Kidney glomerular epithelial cell (primary cell): ENCODE results near the gene NFKB1.

ENCODE experiments used
- DNase-seq: peaks from one replicate; lab custom pipeline; 2025; lab: John Stamatoyannopoulos, UW

NFKB1 gene

DNA sequence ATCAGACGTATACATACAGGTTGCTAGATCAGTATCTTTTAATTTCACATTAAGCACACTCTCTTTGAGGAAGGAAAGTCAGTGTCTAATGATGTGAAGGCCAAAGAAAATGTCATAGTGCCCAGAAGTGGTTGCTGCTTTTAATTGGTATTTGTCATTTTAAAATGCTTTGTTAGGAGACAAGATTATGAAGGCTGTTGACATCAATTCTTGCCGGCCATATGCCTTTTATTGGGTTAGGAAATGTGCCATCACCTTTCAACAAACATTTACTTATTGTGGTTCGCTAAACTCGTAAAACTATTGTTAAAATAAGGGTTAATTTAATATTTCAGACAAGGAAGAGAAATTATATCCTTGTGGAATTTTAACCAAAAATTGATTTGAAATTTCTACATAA, 32.2 kb downstream of the NFKB1 start:
- no peak for DNase-seq

DNA sequence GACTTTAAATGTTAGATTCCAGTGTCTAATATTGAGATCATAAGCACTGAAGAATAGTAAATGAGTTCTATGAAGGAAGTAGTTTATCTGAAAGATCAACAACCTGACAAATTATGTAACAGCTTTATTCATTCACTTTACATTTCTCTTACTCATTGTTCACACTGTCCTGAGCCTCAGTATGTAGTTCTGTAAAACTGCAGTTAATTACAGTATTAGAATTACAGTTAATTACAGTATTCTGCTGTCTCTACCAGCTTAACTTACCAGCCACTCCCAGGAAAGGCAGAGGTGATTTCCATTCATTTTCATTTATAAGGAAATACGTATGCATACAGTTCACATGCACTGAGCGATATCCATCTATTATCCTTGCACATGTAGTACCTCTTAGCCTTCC, 32.7 kb downstream of the NFKB1 start:
- DNase-seq = no peak

DNA sequence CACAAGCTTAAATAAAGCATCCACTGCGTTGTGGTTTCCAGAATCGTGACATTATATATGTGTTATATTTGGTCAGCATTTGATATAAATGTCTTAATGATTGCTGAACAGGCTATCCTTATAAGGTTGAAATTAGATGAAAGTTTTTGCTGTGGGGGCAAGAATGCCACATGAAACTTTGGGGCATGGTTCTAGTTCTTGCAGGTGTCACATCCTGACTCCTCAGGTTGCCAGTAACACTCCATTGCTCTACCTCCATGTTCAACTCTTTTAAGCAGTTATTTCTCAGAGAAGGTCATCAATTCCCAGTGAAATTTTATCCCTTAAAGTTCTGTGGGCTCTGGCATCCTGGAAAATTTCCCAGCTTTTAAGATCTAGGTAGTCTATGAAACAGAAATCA, 33.7 kb downstream of the NFKB1 start:
- DNase-seq = no peak

DNA sequence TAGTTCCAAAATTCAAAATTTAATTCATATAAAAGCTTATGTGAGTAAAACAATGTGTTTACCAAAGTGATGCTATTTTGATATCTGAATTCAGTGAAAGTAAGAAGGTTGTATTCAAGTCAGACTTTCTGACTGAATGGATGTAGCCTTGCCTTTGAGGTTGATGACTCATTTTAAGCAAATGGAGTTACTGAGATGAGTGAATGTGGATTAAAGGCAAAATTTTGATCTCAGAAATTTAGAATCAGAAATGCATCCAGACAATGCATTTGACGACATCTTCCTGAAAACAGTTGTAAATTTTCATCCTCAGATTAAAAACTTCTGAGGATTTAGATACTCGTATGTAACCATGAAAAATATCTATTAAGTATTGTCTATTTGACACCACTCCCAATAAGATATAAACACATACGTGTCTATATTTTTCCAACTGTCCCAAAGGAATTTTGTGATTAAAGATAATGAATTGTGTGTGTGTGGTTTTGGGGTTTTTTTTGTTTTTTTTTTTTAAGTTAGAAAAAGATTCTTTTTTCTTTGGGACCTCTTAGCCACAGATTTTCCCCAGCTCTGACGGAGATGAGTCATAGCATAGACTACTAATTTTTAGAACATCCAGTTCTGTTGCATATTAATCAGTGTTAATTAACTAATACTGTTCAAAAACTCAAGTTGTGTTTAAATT, 34.4 kb downstream of the NFKB1 start:
- peak; percentile 35 for DNase-seq

DNA sequence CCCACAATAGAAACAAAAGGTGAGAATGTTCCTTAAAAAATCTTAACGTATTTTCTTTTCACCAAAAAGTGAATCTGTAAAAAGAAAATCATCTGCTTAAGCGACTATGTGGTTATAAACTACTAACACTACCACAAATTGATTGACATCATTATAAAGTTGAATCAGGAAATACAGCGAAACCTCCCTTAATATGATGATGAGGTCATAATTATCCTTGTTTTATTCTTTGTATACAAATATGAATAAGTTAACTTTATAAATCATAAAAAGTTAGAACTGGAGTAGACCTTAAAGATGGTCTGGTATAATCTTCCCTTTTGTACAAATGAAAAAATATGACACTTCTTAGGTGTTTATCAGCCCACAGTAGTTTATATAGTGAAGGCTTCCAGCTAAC, 35.6 kb downstream of the NFKB1 start:
- no peak for DNase-seq

DNA sequence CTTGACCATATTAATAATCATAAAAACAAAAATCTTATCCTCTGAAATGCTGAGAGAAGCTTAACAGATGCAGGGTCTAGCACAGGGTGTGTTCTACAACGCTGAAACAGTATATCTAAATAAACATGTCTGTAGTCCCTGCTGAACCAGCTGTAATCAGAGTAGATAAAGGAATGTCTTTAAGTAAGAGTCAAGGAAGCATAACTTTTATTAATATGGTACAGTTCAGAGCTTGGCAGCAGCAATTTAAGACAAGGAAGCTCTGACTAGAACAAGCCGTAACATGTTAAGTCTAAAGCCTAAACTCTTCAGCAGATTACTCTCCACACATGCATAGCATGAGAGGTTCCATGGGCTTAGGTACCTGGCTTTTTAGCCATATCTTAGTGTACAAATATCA, 36.1 kb downstream of the NFKB1 start:
- no peak for DNase-seq

DNA sequence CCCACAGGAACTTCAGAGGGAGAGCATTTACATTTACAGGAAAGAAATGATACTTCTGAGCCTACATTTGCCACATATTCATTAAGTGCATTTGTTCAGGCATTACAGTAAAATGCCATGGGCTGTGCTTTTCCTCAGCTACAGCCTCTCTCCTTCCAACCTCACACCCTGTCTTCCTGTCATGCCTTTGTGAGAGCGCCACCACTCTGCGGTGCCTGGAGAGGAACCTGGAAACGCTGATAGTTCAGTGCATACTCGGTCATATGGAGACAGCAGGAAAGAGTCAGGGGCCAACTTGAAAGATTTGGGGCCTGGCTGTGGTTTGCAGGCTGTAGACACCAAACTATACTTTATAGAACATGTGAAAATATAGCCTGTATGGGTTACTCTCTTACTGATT, 40.5 kb downstream of the NFKB1 start:
- no peak for DNase-seq

DNA sequence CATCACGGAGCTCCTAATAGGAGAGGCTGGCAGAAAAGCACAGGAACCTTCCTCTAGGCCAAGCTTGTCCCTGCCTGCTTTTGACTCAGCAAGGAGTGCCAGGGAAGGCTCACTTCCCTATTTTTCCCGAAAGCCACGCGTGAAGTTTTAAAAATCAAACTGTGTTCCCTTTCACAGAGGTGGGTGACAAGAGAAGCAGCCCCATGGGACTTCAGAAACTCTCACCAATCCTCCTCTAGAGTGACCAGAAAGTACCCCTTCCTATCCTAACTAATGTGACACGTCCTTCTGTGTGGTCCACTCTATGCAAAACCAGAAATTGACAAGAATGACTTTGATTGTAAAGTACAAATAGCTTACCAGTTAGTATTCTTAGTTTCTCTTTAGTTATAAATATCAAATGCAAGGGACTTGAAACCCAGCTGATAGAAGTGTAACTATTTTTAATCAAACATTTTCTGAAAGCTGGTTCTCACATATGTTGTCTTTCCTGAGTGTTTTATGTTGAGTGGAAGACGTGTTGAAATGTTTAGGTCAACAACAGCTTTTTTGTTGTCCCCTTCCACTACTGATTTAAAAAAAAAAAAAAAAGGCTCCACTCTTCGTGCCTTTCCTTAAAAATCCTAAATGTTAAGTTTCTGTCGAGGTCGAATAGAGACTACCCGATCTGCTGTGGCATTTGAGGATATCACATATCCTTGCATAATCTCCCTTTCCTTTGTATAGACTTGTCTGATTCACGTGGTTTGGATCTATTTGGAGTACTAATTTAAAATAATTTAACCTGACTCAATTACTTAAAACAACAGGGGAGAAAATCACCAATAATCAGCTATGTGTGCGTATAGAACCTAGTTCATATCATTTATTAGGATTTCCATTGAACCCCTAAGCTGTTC, 42.1 kb downstream of the NFKB1 start:
- no peak for DNase-seq

DNA sequence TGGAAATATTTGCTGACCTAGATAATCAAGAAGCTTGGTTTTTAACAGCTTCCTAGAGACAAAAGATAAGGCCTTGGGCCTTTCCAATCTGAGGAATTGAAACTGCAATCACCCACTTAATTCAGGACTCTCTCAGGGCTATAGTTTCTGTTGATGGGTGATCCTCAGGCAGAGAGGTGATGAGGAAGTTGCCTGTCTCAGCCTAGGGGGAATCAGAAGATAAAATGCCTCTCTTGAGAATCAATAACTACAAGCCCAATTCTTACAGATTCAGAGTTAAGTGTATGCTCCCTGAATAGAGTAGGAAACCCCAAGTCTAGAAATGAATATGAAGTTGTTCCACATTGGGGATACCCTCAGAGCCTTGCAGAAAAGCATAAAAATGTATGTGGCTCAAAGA, 45.5 kb downstream of the NFKB1 start:
- DNase-seq = no peak

DNA sequence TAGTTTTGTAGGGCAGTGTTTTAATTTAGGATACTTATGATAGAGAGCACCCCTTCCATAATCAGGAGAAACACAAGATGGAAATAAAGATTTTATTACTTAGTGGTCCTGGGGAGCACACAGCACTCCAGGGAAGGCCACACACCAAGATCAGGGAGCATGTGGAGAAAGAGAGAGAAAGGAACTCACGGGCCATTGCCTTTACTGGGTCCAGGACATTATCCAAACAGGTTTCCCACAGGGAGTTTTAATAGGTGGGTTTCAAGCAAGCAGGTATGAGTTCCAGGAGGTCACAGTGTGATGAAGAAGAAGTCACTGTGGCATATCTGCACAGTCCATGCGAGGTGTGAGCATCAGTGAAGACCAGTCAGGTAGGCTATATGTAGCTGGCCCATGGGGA, 46.8 kb downstream of the NFKB1 start:
- no peak for DNase-seq

DNA sequence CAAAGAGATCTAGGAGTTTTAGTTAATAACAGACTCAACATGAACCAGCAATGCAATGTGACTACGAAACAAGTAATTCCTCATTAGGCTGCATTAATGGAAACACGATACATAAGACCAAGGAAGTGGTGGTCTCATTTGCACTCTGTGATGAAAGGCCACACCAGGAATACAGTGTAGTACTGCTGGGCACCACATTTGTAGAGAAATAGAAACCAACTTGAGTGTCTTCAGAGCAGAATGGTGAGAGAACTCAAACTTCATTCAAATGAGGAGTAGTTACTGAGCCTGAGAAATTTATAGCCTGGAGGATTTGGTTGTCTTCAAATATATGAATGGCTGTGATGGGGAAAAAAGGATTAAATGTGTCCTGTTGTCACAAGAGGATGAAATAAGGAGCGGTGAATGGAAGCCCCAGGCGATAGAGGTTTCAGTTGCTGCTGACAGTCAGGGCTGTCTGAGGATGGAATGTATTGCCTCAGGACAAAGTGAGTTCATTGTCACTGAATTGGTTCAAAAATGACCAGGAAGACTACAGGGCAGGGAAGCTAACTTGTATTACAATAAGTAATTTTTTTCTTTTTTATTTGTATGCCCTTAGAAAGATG, 50.9 kb downstream of the NFKB1 start:
- DNase-seq = no peak

DNA sequence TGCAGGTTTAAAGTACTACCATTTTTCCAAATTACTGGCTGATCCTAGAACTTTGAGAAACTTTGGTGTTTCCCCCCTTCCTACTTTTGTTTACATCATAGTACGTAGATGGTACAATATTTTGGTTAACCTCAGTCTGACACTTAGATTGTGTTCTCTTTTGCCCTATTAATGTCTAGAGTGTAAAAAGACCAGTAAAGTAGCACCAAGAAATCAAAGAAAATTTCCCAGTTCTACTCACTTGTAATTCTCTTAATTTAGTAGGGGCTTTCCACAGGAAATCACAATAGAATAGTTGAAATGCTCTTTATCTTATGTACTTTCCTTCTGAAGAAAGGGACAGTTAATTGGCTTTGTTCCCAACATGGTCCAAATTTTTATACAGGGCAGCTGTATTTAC, 51.6 kb downstream of the NFKB1 start:
- DNase-seq = no peak

DNA sequence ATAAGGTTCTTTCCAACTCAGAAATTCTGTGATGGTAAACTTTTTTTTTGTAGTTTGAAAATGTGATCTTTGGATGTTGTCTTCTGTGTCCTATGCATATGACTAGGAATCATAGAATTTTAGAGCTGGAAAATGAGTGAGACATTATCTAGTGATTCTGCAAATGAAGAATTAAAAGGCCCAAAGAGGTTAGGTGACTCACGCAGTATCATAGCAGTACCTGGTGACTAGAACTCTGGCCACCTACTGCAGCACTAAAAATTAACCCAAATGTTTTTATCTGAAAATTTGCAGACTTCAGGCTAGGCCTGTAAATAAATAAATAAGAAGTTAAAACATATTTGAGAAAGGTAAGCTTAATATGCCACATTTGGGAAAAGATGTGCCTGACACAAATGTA, 52.8 kb downstream of the NFKB1 start:
- peak; percentile 34 for DNase-seq

DNA sequence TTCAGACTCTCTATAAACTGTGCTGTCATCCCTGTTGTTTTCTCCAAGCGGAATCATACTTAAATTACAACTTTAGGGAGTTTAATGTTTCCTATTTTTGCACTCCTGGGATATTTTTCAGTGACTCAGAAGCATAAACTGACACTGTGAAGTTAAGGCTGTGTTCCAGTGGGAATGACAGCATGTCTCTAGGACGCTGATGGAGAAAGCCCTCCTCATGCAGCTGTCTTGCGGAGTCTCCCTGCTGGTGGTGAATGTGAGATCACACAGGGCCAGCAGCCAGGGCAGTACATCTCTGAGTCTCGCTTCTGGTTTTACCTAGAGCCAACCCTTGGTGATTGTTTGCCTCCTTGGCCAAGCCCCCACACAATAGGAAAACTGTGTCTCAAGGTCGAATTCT, 53.3 kb downstream of the NFKB1 start:
- DNase-seq = peak; percentile 60

DNA sequence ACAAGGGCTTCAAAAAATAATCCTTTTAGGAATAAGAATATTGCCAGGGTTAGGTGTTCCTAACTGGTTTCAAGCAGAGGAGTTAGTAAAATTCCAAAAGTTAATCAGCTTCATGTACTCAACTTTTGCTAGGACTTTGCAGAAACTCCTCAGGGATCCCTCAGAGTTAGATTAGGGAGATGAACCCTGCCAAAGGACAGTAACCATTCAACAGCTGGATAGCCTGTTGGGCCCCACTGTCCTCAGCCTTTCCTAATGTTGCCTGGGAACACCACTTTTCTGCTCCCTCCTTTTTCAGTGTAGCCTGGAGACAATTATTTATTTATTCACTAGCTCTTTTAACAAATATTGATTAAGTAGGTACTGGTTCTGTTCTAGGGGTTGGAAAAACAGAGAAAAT, 53.8 kb downstream of the NFKB1 start:
- DNase-seq = no peak

DNA sequence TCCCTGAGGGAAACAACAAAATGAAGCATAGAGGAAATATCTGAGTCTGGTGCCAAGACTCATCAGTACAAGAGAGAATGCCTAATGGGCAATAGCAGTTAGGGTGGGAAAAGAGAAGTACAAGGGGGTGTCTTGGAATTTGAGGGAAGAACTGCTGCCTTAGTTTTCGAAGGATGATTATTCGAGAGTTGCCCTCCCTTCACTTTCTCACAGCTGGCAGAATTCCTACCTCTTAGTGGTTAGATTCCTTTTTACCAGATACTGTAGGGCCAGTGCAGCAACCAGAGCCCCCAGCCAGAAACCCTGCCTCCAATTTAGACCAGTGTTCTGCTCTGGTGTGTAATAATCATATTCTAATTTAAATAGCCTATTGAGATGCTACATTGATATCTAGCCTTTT, 56.5 kb downstream of the NFKB1 start:
- DNase-seq = no peak

DNA sequence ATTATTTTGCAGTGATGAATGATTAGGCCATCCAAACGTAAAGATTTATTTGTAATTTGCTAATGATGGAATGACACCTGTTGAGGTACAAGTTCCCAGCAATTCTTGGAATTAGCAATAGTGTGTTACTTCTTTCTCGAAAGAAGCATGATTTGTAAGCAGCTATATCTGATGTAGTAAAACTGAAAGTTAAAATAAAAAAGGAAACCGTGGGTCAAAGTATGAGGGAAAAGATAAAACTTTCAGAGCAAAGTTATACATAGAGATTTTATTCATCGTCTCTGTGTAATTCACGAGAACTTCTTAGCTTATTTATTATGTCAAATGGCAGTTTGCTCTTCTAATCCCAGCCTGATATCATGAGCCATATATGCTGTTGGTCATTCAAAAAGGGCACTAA, 59.0 kb downstream of the NFKB1 start:
- no peak for DNase-seq

DNA sequence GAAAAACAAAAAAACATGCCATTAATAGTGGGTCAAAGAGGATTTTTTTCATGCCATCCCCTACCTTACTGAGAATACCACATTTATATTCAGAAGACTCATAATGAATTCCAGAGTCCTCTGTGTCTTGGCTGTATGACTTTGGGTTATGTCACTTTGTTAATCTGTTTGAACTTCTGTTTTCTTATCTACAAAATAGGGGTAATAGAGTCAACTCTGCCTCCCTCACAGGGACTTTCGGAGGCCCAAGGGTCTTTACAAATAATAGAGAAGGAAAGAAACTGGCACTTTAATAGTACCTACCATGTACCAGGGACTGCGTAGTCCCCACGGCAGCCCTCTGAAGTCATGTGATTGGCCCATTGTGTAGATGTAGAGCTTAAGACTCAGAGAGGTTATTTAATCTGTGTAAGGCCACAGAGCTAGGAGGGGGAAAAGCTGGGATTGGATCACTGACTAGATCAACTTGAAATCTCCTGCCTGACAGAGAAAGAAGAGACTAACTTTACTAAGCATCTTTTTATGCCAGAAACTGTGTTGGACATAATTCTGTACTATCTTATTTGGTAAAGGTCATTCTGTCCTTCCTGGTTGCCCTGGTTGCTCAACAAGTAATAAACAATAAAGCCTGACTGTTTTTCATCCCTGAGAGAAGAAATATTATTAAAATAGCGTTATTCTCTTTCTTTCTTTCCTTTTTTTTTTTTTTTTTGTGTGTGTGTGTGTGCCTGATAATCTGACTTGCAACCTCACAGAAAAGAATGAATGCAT, 59.6 kb downstream of the NFKB1 start:
- no peak for DNase-seq

DNA sequence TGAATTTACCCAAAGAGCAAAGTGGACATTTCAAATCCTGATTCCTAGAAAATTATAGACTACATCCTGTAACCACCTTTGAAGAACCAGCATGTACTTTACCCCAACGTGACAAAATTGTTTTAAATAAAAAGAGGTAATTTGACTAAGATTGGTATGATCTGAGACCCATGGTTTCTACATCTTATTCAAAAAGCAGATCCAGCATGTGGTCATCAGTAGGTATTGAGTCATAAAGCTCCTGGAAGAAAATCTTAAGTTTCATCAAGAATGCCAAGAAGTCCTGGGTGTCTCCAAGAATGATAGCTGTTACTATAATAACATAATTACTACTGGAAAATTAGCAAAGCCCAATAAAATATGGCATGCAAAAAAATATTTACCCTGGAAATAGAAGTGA, 61.8 kb downstream of the NFKB1 start:
- peak; percentile 10 for DNase-seq

DNA sequence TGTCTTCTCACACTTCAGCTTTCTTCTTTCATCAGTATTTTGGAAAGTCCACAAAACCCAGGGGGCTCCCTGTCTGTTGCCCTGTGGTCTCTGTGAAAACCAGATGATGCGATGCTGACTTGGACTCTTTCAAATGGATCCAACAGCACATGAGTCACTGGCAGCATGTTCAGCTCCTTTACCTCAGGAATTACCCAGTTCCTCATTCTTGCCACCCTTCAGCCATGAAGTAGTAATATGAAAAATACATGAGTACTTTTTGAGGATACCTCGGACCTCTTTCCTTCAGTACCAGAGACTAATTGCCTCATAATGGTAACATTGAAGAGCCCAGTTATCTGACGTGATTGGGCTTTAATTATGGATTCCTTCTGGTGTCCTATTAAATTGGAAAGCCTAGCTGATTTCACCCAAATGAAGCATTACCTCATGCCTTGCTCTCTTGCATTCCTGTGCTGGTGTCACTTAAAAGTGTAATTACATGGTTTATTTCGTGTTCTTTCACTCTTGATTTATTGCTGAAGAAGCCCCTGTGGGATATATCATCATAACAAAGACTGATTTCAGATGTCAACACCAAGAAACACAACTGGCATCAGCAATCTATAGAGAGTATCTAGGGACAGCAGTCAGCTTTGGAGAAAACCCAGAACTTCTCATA, 63.4 kb downstream of the NFKB1 start:
- peak; percentile 85 for DNase-seq

DNA sequence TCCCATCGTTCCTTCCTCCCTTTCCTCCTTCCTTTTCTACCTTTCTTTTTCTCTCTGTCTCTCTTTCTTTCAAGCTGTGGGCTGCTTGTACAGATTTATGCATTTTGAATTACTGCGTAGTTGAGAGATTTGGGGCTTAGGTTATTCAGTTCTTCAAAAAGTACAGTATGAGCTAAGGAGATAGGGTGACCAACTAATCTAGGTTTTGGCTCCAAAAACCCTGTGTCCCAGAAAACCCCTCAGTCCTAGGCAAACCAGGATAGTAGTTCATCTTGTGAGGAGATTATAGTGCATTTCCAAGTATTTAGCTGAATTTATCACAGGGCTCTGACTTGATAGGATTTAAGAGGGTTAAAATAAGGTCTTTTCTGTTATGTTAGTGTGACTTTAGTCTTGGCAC, 64.5 kb downstream of the NFKB1 start:
- DNase-seq = no peak

DNA sequence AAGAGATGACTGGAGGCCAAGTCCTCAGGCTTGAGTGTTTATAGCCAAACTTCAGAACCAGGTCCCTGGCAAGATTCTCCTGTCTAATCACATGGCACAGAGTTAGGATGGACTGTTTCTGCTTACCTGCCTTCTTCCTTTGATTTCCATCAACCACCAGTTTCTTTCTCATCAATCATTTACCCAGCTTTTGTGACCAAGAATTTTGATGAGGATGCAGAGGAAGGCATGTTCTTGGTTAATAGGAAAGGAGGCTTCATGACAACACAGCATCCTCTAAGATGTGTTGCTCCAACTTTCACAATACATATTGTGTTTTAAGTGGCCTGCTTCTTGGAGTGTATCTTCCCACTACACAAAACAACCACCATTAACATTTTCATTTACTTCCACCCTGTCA, 65.3 kb downstream of the NFKB1 start:
- peak; percentile 5 for DNase-seq
